Uterus (tissue), 4 donors: Measurements from ENCODE around the gene SRGAP1. TPM values are rescaled to one million over a fixed set of nuclear protein-coding genes. Genes with fewer than 3 reads are reported as not detected.
A peak's percentile ranks its signal among the peaks of the same experiment; 100 is the strongest.

Experiments used
- DNase-seq, 2 donors: peaks; one replicate each; pipeline ENCODE4 v3.0.0-alpha.2; 2019 to 2020
- H3K27ac ChIP-seq, 2 donors: fragments of 200-600 bp; sonication (generic); 1 replicate in 1 of 2; 2 replicates in 1 of 2; pipeline ENCODE4 v1.5.1; 2016 to 2018
- H3K27me3 ChIP-seq, 2 donors: fragments of 200-600 bp; sonication (generic); one replicate each; pipeline ENCODE4 v1.5.1; 2018 to 2019; ENCODE audit warnings: control low read depth in 1 of 2
- H3K36me3 ChIP-seq, 2 donors: fragments of 200-600 bp; sonication (generic); one replicate each; pipeline ENCODE4 v1.5.1; 2019; ENCODE audit warnings: control low read depth in 1 of 2
- H3K4me1 ChIP-seq, 2 donors: fragments of 200-600 bp; sonication (generic); one replicate each; pipeline ENCODE4 v1.5.1; 2018 to 2019; ENCODE audit warnings: control low read depth in 1 of 2
- H3K4me3 ChIP-seq, 2 donors: fragments of 200-600 bp; sonication (generic); 1 replicate in 1 of 2; 2 replicates in 1 of 2; pipeline ENCODE4 v1.5.1; 2018 to 2019; ENCODE audit warnings: mild to moderate bottlenecking in 1 of 2
- H3K9me3 ChIP-seq, 2 donors: fragments of 200-600 bp; sonication (generic); one replicate each; pipeline ENCODE4 v1.5.1; 2019; ENCODE audit warnings: control low read depth in 1 of 2
- POLR2A ChIP-seq, 2 donors: fragments of 450-650 bp; IDR thresholded peaks; one replicate each; pipeline ENCODE4 v1.6.1; 2016; ENCODE audit warnings: antibody characterized with exemption in 2 of 2, mild to moderate bottlenecking in 1 of 2, moderate library complexity in 1 of 2
- intact Hi-C: fragments of 100-400 bp; cut with DNase I; formaldehyde crosslinking; loops from one replicate; pipeline ENCODE4 v1.15.1; 2023; ENCODE audit warnings: low total_unique reads
- total RNA-seq, 4 donors: library from RNA; depleted of rRNA in 3 of 4; stranded (reverse); fragments of >200 nt in 3 of 4; gene quantifications; one replicate each; pipeline versions ENCODE4 v1.1.0 to v1.2.4, GENCODE V29; 2014 to 2023
- TF ChIP-seq, protein P1 (sequence below), 4 experiments: fragments of 200-600 bp in 2 of 4; fragments of 450-650 bp in 2 of 4; sonication (generic) in 2 of 4; IDR thresholded peaks; one replicate each; pipeline ENCODE4 v1.5.1; 2016 to 2019; ENCODE audit warnings: antibody characterized with exemption in 4 of 4, mild to moderate bottlenecking in 2 of 4, moderate library complexity in 1 of 4
- donor health status: DM: yes; HTN: yes; CAD: no.

The SRGAP1 gene
- total RNA-seq, 4 donors from 2014 or later, result 10.0 to 23.0 (median 14.8) TPM

DNA sequence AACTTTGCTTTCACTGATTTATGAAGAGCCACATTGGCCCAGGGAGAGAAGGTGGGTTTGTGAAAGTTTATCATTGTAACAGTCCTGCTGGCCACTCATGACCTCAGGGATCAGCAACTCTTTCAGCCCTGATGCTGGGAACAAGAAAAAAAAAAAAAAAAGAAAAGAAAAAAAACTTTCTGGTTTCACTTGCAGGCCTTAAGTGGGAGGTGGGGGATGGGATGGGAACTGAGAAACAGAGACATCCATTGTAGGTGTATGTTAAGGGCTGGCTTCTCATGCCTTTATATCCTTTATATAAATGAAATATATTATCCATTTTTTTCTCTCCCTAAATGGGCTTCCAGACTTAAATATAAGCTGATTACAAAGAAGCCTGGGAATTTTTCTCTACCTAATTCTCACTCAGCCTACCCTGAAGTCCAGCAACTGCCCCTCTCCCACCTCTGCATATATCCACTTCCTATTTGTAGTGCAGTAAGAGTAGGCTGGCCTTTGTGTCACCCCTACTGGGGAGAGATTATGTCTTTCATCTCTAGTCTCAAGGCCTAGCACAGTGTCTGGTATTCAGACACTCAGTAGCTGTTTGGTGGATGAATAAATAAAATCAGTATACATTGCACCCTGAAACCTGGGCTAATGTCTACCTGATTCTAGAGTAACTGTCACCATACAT is 190.5 kb downstream of the SRGAP1 start:
- Histone ChIP-seq H3K4me3 (no peak overlapping the region), H3K9me3 (no peaks in the 10 kb centered on the region), H3K4me1 (peaks cover 0 to 8% of the 10 kb centered on the region in 2 donors), H3K27me3 (no peaks in the 10 kb centered on the region), H3K27ac (no peak overlapping the region), H3K36me3 (no peaks in the 10 kb centered on the region)
- DNase-seq, result no peak
- intact Hi-C loops, result no loop called here
- TF ChIP-seq POLR2A (IDR thresholded peaks at IDR 0.05), result no peak
- TF ChIP-seq, protein P1, sequence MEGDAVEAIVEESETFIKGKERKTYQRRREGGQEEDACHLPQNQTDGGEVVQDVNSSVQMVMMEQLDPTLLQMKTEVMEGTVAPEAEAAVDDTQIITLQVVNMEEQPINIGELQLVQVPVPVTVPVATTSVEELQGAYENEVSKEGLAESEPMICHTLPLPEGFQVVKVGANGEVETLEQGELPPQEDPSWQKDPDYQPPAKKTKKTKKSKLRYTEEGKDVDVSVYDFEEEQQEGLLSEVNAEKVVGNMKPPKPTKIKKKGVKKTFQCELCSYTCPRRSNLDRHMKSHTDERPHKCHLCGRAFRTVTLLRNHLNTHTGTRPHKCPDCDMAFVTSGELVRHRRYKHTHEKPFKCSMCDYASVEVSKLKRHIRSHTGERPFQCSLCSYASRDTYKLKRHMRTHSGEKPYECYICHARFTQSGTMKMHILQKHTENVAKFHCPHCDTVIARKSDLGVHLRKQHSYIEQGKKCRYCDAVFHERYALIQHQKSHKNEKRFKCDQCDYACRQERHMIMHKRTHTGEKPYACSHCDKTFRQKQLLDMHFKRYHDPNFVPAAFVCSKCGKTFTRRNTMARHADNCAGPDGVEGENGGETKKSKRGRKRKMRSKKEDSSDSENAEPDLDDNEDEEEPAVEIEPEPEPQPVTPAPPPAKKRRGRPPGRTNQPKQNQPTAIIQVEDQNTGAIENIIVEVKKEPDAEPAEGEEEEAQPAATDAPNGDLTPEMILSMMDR (IDR thresholded peaks at IDR 0.05), result no peak

- H3K27me3 ChIP-seq, result no peaks in the 10 kb centered on the region
- TF ChIP-seq, protein P1 (IDR thresholded peaks at IDR 0.05), result no peak
- no peak for TF ChIP-seq POLR2A (IDR thresholded peaks at IDR 0.05)
- H3K36me3 ChIP-seq, result no peaks in the 10 kb centered on the region
- no peak overlapping the region for H3K27ac ChIP-seq
- no peaks in the 10 kb centered on the region for H3K9me3 ChIP-seq
- H3K4me1 ChIP-seq, result peaks cover 0 to 8% of the 10 kb centered on the region in 2 donors
- no peak for DNase-seq
- intact Hi-C loops, result no loop called here
- H3K4me3 ChIP-seq, result no peak overlapping the region
These were observed 191.9 kb downstream of the SRGAP1 start for GRCh38 chr12:64036414-64036813.

GRCh38 chr12:64039281-64039871 is 194.9 kb downstream of the SRGAP1 start:
- no peak for TF ChIP-seq POLR2A (IDR thresholded peaks at IDR 0.05)
- TF ChIP-seq, protein P1 (IDR thresholded peaks at IDR 0.05), result no peak
- DNase-seq, result no peak
- Histone ChIP-seq H3K9me3 (no peaks in the 10 kb centered on the region), H3K27ac (peak overlapping the region; percentile 50 to 62), H3K27me3 (no peaks in the 10 kb centered on the region), H3K4me3 (no peak overlapping the region), H3K36me3 (no peaks in the 10 kb centered on the region), H3K4me1 (peaks cover 0 to 8% of the 10 kb centered on the region in 2 donors)
- intact Hi-C loops, result no loop called here

DNA sequence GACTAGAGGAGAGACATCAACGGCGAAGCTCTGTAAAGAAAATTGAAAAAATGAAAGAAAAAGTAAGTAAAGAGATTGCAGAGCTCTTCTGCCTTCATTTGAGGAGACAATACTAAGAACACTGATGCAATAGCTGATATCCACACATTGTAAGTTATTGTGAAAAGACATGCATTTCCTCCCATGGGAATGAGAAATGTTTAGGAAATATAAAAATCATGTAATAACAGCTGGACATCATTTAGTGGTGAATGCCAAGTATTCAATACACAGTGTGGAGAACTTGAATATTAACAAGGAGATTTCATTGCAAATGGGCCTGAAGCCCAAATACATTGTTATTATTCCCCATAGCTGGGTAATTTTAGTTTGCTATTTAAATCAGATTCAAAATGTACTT is 198.4 kb downstream of the SRGAP1 start:
- intact Hi-C loops, result no loop called here
- Histone ChIP-seq H3K4me1 (peaks cover 0 to 8% of the 10 kb centered on the region in 2 donors), H3K36me3 (no peaks in the 10 kb centered on the region), H3K9me3 (no peaks in the 10 kb centered on the region), H3K4me3 (no peak overlapping the region), H3K27ac (no peak overlapping the region), H3K27me3 (no peaks in the 10 kb centered on the region)
- TF ChIP-seq, protein P1 (IDR thresholded peaks at IDR 0.05), result no peak
- no peak for TF ChIP-seq POLR2A (IDR thresholded peaks at IDR 0.05)
- no peak for DNase-seq

GRCh38 chr12:64044191-64044590 is 199.7 kb downstream of the SRGAP1 start:
- Histone ChIP-seq H3K27ac (no peak overlapping the region), H3K4me3 (no peak overlapping the region), H3K4me1 (peaks cover 0 to 1% of the 10 kb centered on the region in 2 donors), H3K9me3 (no peaks in the 10 kb centered on the region), H3K27me3 (no peaks in the 10 kb centered on the region), H3K36me3 (no peaks in the 10 kb centered on the region)
- TF ChIP-seq POLR2A (IDR thresholded peaks at IDR 0.05), result no peak
- TF ChIP-seq, protein P1 (IDR thresholded peaks at IDR 0.05), result no peak
- intact Hi-C loops, result no loop called here
- DNase-seq, result no peak
